Ascending aorta (tissue), 2 donors: ENCODE results near the gene CWH43. TPM values are rescaled to one million over a fixed set of nuclear protein-coding genes. Genes with fewer than 3 reads are reported as not detected.
"Not testable (repeated sequence)": the region's sequence is repeated elsewhere in the genome, so short reads cannot be mapped to it uniquely, and the experiment has no call there.

Source experiments
- DNase-seq, 2 donors: peaks; one replicate each; pipeline ENCODE4 v3.0.0-alpha.2; 2019; ENCODE audit warnings: low spot score in 2 of 2
- H3K27ac ChIP-seq, 2 donors: fragments of 200-600 bp; sonication (generic); one replicate each; pipeline ENCODE4 v1.5.1; 2016 to 2017; ENCODE audit warnings: mild to moderate bottlenecking in 1 of 2
- H3K27me3 ChIP-seq: fragments of 200-600 bp; sonication (generic); one replicate; pipeline ENCODE4 v1.5.1; 2017
- H3K36me3 ChIP-seq, 2 donors: fragments of 200-600 bp; sonication (generic); one replicate each; pipeline ENCODE4 v1.5.1; 2016
- H3K4me1 ChIP-seq, 2 donors: fragments of 200-600 bp; sonication (generic); one replicate each; pipeline ENCODE4 v1.5.1; 2016 to 2017; ENCODE audit warnings: mild to moderate bottlenecking in 1 of 2
- H3K4me3 ChIP-seq, 2 donors: fragments of 200-600 bp; sonication (generic); one replicate each; pipeline ENCODE4 v1.5.1; 2016 to 2017; ENCODE audit warnings: mild to moderate bottlenecking in 1 of 2
- H3K9me3 ChIP-seq, 2 donors: fragments of 200-600 bp; sonication (generic); one replicate each; pipeline ENCODE4 v1.5.1; 2016
- CTCF ChIP-seq, 3 experiments: fragments of 200-600 bp in 2 of 3; fragments of 450-650 bp in 1 of 3; sonication (generic) in 2 of 3; IDR thresholded peaks; one replicate each; pipeline ENCODE4 v1.5.1; 2016 to 2019; ENCODE audit warnings: antibody characterized with exemption in 3 of 3, mild to moderate bottlenecking in 1 of 3, moderate library complexity in 1 of 3
- intact Hi-C: fragments of 100-400 bp; cut with DNase I; formaldehyde crosslinking; loops from one replicate; pipeline ENCODE4 v1.15.1; 2023
- total RNA-seq: library from RNA; depleted of rRNA; stranded (reverse); fragments of >200 nt; gene quantifications from one replicate; pipeline ENCODE4 v1.1.0, GENCODE V29; 2016

The CWH43 gene
- total RNA-seq, 1 donor from 2014 or later: not detected

- H3K4me3 ChIP-seq: no peak overlapping the region
- TF ChIP-seq CTCF (IDR thresholded peaks at IDR 0.05): no peak
- H3K27me3 ChIP-seq: no peaks in the 10 kb centered on the region
- H3K27ac ChIP-seq: no peak overlapping the region
- intact Hi-C loops: no loop called here
- H3K9me3 ChIP-seq: no peaks in the 10 kb centered on the region
- H3K36me3 ChIP-seq: no peaks in the 10 kb centered on the region
- no peaks in the 10 kb centered on the region for H3K4me1 ChIP-seq
- no peak for DNase-seq
Observed at GRCh38 chr4:48970471-48970921, 15.6 kb upstream of the CWH43 start.

GRCh38 chr4:48974979-48975640 lies 11.0 kb upstream of the CWH43 start:
- H3K27me3 ChIP-seq: no peaks in the 10 kb centered on the region
- H3K36me3 ChIP-seq: no peaks in the 10 kb centered on the region
- intact Hi-C loops: no loop called here
- DNase-seq: no peak
- no peak for TF ChIP-seq CTCF (IDR thresholded peaks at IDR 0.05)
- no peak overlapping the region for H3K4me3 ChIP-seq
- H3K4me1 ChIP-seq: no peaks in the 10 kb centered on the region
- H3K9me3 ChIP-seq: no peaks in the 10 kb centered on the region
- H3K27ac ChIP-seq: no peak overlapping the region

GRCh38 chr4:48976041-48976440 lies 10.0 kb upstream of the CWH43 start:
- intact Hi-C loops: no loop called here

GRCh38 chr4:48979914-48980579 lies 6.0 kb upstream of the CWH43 start:
- no peaks in the 10 kb centered on the region for H3K27me3 ChIP-seq
- intact Hi-C loops: no loop called here
- no peak for DNase-seq
- TF ChIP-seq CTCF (IDR thresholded peaks at IDR 0.05): no peak
- H3K27ac ChIP-seq: no peak overlapping the region
- no peaks in the 10 kb centered on the region for H3K36me3 ChIP-seq
- no peaks in the 10 kb centered on the region for H3K4me1 ChIP-seq
- no peak overlapping the region for H3K4me3 ChIP-seq
- no peaks in the 10 kb centered on the region for H3K9me3 ChIP-seq

More at GRCh38 chr4:48976041-48976440, 10.0 kb upstream of the CWH43 start:
- Histone ChIP-seq H3K4me3 (no peak overlapping the region), H3K27me3 (no peaks in the 10 kb centered on the region), H3K4me1 (no peaks in the 10 kb centered on the region), H3K36me3 (no peaks in the 10 kb centered on the region), H3K9me3 (no peaks in the 10 kb centered on the region), H3K27ac (no peak overlapping the region)
- no peak for DNase-seq
- no peak for TF ChIP-seq CTCF (IDR thresholded peaks at IDR 0.05)

GRCh38 chr4:48984005-48984404 lies 2.1 kb upstream of the CWH43 start:
- H3K4me1 ChIP-seq, H3K9me3 ChIP-seq, intact Hi-C loops, H3K27ac ChIP-seq, H3K27me3 ChIP-seq, H3K36me3 ChIP-seq, DNase-seq, H3K4me3 ChIP-seq: not testable (repeated sequence)

GRCh38 chr4:48985602-48985975 lies 486 bp upstream of the CWH43 start:
- Histone ChIP-seq H3K4me3 (peak overlapping the region; percentile 22 to 26), H3K27ac (no peak overlapping the region), H3K4me1 (peaks cover 0 to 5% of the 10 kb centered on the region in 2 donors), H3K27me3 (no peaks in the 10 kb centered on the region), H3K9me3 (no peaks in the 10 kb centered on the region), H3K36me3 (no peaks in the 10 kb centered on the region)
- TF ChIP-seq CTCF (IDR thresholded peaks at IDR 0.05): no peak
- no peak for DNase-seq
- intact Hi-C loops: no loop called here
